ACC112 (cell line): ENCODE measurements around the gene WDR31.

ENCODE experiments used
- H2AFZ ChIP-seq: fragments of 200-600 bp; sonication (generic); one replicate; pipeline ENCODE4 v1.6.0; 2017; ENCODE audit warnings: antibody characterized with exemption, low read length; ENCODE audit not compliant: unreplicated experiment
- H3K27ac ChIP-seq: fragments of 200-600 bp; sonication (generic); 2 replicates; pipeline ENCODE4 v1.5.1; 2014; ENCODE audit warnings: low read depth, mild to moderate bottlenecking, antibody characterized with exemption, low read length, moderate library complexity
- H3K27me3 ChIP-seq: fragments of 200-600 bp; sonication (generic); 2 replicates; pipeline ENCODE4 v1.6.1; 2014; ENCODE audit warnings: mild to moderate bottlenecking, antibody characterized with exemption, low read length, moderate library complexity, mixed read lengths; ENCODE audit not compliant: insufficient read depth
- H3K36me3 ChIP-seq: fragments of 200-600 bp; sonication (generic); 2 replicates; pipeline ENCODE4 v1.6.1; 2016; ENCODE audit warnings: mild to moderate bottlenecking, antibody characterized with exemption, low read length, moderate library complexity, mixed read lengths; ENCODE audit not compliant: insufficient read depth
- H3K4me1 ChIP-seq: fragments of 200-600 bp; sonication (generic); one replicate; pipeline ENCODE4 v1.6.1; 2016; ENCODE audit warnings: low read length, mixed read lengths; ENCODE audit not compliant: insufficient read depth, unreplicated experiment, control insufficient read depth
- H3K4me3 ChIP-seq: fragments of 200-600 bp; sonication (generic); 2 replicates; pipeline ENCODE4 v1.5.1; 2014; ENCODE audit warnings: mild to moderate bottlenecking, low read depth, low read length
- H3K79me2 ChIP-seq: fragments of 200-600 bp; sonication (generic); one replicate; pipeline ENCODE4 v1.6.0; 2016; ENCODE audit warnings: low read length; ENCODE audit not compliant: control insufficient read depth, unreplicated experiment, insufficient read depth

WDR31 gene

DNA sequence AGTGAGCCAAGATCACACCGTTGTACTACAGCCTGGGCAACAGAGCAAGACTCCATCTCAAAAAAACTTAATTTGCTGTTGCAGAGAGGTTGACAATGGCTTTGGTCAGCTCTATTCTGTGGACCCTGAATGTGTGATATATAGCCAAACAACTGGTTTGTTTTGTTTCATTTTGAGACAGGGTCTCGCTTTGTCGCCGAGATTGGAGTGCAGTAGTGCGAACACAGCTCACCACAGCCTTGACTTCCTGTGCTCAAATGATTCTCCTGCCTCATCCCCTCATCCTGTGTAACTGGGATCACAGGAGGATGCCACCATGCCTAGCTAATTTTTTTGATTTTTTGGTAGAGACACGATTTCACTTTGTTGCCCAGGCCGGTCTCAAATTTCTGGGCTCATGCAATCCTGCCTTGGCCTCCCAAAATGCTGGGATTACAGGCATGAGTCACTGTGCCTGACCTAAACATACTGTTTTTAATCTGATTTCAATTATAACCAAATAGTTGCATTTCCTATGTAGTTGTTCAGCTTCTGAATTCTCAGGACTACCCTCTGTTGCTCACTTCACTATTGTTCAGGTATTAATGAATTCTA is 46.7 kb downstream of the WDR31 start:
- H3K27ac ChIP-seq, result peak overlapping the region; percentile 35
- no peak overlapping the region for H2AFZ ChIP-seq
- no peak overlapping the region for H3K4me3 ChIP-seq
- H3K4me1 ChIP-seq, result peaks cover 10% of the 10 kb centered on the region
- H3K36me3 ChIP-seq, result peaks cover 35% of the 10 kb centered on the region
- no peaks in the 10 kb centered on the region for H3K79me2 ChIP-seq
- H3K27me3 ChIP-seq, result no peaks in the 10 kb centered on the region

DNA sequence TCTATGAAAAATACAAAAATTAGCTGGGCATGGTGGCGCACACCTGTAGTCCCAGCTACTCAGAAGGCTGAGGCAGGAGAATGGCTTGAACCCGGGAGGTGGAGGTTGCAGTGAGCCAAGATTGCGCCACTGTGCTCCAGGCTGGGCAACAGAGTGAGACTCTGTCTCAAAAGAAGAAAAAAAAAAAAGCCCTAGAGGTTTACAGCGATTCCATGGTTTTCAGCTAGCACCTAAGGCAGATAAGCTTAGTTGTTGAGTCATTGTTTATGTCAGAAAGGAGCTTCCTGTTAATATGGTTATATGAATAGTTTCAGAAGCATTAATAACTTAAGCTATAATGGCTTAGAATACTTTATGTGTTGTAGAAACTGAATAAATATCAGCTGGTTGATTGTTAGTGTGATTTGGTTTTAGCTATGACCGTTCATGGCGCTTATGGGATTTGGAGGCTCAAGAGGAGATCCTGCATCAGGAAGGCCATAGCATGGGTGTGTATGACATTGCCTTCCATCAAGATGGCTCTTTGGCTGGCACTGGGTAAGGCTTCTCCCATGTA is 49.9 kb downstream of the WDR31 start:
- H3K79me2 ChIP-seq, result no peaks in the 10 kb centered on the region
- H3K36me3 ChIP-seq, result peaks cover 57% of the 10 kb centered on the region
- H3K4me3 ChIP-seq, result no peak overlapping the region
- no peaks in the 10 kb centered on the region for H3K27me3 ChIP-seq
- no peak overlapping the region for H3K27ac ChIP-seq
- peaks cover 10% of the 10 kb centered on the region for H3K4me1 ChIP-seq
- no peak overlapping the region for H2AFZ ChIP-seq

DNA sequence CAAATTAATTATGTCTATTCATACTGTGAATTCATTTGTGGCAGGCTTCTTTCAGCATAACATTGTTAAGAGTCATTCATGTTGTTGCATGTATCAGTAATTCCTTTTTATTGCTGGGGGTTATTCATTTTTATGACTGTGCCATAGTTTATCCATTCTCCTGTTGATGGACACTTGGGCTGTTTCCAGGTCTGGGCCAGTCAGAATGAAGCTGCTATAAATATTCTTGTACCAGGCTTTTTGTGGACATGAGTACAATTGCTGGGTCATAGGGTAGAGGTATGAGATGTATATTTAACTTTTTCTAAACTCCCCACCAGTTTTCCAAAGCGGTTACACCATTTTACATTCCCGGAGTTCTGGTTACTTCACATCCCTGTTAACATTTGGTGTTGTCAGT is 51.0 kb downstream of the WDR31 start:
- Histone ChIP-seq H3K79me2 (no peaks in the 10 kb centered on the region), H3K4me3 (no peak overlapping the region), H3K36me3 (peaks cover 66% of the 10 kb centered on the region), H2AFZ (no peak overlapping the region), H3K27me3 (no peaks in the 10 kb centered on the region), H3K4me1 (peaks cover 9% of the 10 kb centered on the region), H3K27ac (no peak overlapping the region)

DNA sequence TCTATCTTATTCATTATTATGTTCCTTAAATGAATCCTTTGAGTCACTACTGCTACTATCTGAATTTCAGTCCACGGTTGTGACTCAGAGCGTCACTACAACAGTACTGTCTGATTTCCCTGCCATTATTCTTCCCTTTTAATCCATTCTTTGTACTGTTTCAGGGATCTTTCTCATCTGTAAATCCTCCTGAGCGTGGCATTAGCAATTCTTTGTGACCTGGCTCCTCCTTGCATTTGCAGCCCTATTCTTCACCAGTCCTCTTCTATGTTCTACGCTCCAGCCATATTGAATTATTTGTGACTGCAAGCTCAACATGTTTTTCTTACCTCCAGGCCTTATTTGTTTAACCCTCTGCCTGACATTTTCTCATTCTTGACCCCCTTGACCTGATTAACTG is 58.7 kb downstream of the WDR31 start:
- no peak overlapping the region for H3K27ac ChIP-seq
- no peak overlapping the region for H2AFZ ChIP-seq
- no peak overlapping the region for H3K4me3 ChIP-seq
- H3K36me3 ChIP-seq, result peaks cover 67% of the 10 kb centered on the region
- peaks cover 25% of the 10 kb centered on the region for H3K79me2 ChIP-seq
- no peaks in the 10 kb centered on the region for H3K27me3 ChIP-seq
- peaks cover 17% of the 10 kb centered on the region for H3K4me1 ChIP-seq

DNA sequence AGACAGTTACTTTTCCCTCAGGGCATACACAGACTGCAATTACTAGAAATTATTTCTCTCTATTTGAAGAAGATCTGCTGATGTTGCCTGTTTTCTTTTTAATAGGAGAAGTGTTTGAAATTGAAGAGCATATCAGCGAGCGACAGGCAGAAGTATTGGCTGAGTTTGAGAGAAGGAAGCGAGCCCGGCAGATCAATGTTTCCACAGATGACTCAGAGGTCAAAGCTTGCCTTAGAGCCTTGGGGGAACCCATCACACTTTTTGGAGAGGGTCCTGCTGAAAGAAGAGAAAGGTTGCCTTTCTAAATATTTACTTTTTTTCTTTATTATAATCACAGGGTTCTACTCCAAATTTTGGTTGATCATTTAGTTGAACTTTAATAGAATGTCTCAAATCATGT is 61.2 kb downstream of the WDR31 start:
- peaks cover 46% of the 10 kb centered on the region for H3K79me2 ChIP-seq
- no peak overlapping the region for H3K27ac ChIP-seq
- H3K4me3 ChIP-seq, result peak overlapping the region; percentile 33; the same call in 1 of the 2 replicates
- peaks cover 22% of the 10 kb centered on the region for H3K4me1 ChIP-seq
- H3K27me3 ChIP-seq, result no peaks in the 10 kb centered on the region
- H3K36me3 ChIP-seq, result peaks cover 50% of the 10 kb centered on the region
- H2AFZ ChIP-seq, result no peak overlapping the region

DNA sequence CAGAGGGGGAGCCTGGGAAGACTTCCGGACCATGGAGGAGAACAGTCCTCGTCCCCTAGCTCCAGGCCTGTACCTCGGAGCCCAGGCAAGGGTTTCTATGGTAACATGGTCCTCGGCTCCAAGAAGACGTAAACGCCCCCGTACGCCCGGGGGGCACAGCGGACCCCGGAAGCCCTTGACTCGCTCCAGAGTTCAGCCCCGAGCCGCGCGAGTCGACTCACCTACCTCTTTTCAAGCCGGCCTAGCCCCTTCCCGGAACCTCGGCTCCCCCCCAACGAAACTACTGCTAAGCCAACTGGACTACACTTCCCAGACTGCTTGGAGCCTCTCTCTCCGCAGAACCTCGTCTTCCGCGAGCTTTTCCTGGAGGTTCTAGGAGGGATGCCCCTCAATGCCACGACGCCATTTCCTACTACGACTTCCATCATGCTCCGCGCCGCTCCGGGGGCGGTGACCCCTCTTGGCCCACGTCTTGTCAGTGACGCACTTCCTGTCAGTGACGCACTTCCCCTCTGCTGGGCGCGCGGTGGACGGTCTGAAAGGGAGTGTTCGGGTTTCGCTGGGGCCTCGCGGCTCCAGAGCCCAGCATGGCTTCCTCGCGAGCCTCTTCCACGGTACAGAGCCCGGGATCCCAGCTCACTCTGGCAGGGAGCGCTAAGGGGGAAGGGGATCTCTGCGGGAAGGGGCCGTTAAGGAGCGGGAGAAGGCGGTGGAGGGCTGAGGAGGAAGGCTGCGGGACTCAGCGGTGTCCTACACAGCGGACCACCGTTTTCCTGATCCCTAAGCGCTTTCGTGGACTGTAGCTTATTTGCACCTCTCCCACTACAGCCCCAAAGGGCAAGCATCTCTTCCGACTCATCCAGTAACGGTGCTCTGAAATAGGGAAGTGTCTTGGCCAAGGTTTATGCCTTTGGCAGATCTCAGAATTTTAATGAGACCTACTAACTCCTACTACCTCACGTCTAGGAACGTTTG is 64.6 kb downstream of the WDR31 start, which contains the start of the genes CDC26 and PRPF4:
Gene CDC26 (minus strand): TSS at position 416 of the 975 bp plus-strand sequence. CDS start 3,065 bp downstream, outside the sequence.
Gene PRPF4 (plus strand): TSS at position 502 of the 975 bp plus-strand sequence. CDS start 86 bp downstream, at position 588.
- H3K79me2 ChIP-seq, result peaks cover 53% of the 10 kb centered on the region
- peak within 1 kb of the TSS; percentile 99 for H3K4me3 ChIP-seq
- H3K27ac ChIP-seq, result peak within 1 kb of the TSS; percentile 80
- peaks cover 24% of the 10 kb centered on the region for H3K4me1 ChIP-seq
- H2AFZ ChIP-seq, result peak within 1 kb of the TSS; percentile 91
- peaks cover 32% of the 10 kb centered on the region for H3K36me3 ChIP-seq
- no peaks in the 10 kb centered on the region for H3K27me3 ChIP-seq

DNA sequence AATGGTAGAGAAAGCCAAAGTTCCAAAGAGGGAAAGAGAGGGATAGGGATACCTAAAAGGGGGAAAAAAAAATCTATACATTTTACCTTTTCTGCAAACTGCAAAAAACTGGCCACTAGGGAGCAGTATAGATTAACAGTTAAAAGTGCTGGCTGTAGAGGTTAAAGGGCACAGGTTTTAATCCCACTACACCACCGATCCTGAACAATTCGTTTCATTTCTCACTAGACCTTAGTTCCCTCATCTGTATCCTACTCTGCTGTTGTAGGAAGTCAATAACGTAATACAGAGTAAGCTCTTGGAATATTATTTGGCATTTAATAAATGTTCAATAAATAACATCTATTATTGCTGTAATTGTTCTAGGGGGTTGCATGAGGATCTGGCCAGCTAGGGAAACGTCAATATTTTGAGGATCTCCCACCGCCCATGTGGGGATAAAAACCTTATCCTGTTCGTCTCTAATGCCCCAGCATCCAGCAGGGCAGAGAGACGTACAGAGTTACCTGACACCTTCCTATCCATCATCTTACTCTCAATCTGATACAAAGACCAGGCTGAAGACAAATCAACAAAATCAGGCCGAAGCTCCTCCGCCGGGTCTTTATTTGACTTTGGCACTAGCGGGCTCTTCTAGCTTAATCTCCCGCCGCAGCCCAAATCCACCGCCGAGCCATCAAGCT is 65.5 kb downstream of the WDR31 start:
- Histone ChIP-seq H3K4me3 (peak overlapping the region; percentile 99), H3K4me1 (peaks cover 24% of the 10 kb centered on the region), H3K36me3 (peaks cover 35% of the 10 kb centered on the region), H3K79me2 (peaks cover 48% of the 10 kb centered on the region), H3K27ac (peak overlapping the region; percentile 80), H3K27me3 (no peaks in the 10 kb centered on the region), H2AFZ (peak overlapping the region; percentile 91)

DNA sequence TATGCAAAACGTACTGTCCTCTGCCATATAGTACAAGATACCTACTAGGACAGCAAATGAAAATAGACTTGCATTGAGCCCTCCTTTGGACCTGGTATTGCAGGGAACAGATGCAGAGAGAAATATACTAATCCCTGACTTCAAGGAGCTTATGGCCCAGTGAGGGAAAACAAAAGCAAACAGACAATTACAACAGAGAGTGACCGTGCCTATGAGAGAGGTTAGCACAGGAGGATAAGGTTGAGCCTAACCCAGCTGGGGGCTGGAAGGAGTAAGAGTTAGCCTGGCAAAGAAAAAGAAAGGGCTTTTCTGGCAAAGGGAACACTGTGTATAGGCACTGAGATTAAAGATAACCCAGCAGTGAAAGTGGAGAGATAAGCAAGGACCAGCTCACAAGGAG is 70.2 kb downstream of the WDR31 start:
- Histone ChIP-seq H3K36me3 (peaks cover 20% of the 10 kb centered on the region), H3K27me3 (no peaks in the 10 kb centered on the region)

DNA sequence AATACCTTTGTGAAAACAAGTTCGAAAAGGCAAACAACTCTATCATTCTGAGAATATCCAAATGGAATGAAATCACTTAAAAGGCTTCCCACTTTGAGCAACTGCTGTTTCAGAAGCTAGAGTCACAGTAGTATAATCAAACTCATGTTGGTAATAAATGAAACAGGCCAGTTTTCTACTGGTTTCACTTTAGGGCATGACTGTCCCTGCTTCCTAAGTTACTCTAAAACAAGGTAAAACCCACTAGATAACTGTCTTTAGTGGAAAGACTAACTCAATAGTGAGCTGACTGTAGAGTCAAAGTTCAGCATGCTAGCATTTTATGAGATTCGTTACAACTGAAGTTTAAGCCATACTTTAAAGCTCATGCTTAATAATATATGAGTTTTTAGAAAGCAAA is 70.7 kb downstream of the WDR31 start:
- H3K27me3 ChIP-seq, result no peaks in the 10 kb centered on the region
- no peak overlapping the region for H3K27ac ChIP-seq
- peaks cover 7% of the 10 kb centered on the region for H3K4me1 ChIP-seq
- H3K36me3 ChIP-seq, result peaks cover 20% of the 10 kb centered on the region
- peaks cover 12% of the 10 kb centered on the region for H3K79me2 ChIP-seq
- no peak overlapping the region for H2AFZ ChIP-seq
- H3K4me3 ChIP-seq, result no peak overlapping the region

More for the DNA sequence above, 70.2 kb downstream of the WDR31 start:
- H3K4me1 ChIP-seq, result peaks cover 7% of the 10 kb centered on the region
- no peak overlapping the region for H2AFZ ChIP-seq
- no peak overlapping the region for H3K4me3 ChIP-seq
- H3K27ac ChIP-seq, result no peak overlapping the region
- H3K79me2 ChIP-seq, result peaks cover 17% of the 10 kb centered on the region

DNA sequence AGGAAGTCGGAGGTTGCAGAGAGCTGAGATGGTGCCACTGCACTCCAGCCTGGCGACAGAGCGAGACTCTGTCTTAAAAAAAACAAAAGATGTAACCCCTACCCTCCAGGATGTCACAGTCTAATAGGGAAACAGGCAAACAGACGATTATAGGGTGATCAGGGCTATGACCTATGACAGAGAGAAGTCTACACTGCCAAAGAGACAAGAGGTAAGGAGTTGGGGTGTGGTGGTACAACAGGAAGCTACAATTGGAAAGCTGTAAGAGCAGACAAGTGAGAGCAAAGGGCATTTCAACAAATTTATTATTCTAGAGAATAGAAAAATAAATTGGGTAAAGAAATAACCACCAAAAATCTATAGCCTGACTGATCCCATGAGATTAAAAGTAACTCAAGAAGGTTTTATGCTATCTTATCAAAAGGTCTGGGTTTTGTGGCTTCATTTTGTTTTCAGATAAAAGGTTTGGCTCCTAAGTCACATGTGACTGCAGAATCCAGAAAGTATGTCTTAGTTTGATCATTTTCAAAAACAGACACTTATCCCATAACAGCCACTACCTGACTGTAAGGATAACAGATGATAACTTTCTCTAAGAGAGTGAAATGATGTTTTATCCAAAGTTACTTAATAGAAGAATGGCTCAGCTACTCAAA is 72.0 kb downstream of the WDR31 start:
- Histone ChIP-seq H3K4me1 (no peaks in the 10 kb centered on the region), H2AFZ (no peak overlapping the region), H3K4me3 (no peak overlapping the region), H3K79me2 (no peaks in the 10 kb centered on the region), H3K27me3 (no peaks in the 10 kb centered on the region), H3K27ac (no peak overlapping the region), H3K36me3 (peaks cover 20% of the 10 kb centered on the region)
